ENCODE measurements around the gene SP140.

GRCh38 chr2:230181195-230181594 lies 44.3 kb upstream of the SP140 start:
- TF ChIP-seq EZH2 (IDR thresholded peaks at IDR 0.05; ENCODE audit: borderline replicate concordance) (no peak), EZH2phosphoT487 (IDR thresholded peaks at IDR 0.05; ENCODE audit: low read depth, severe bottlenecking, unreplicated experiment) (no peak)
- TF ChIP-seq, protein P1, sequence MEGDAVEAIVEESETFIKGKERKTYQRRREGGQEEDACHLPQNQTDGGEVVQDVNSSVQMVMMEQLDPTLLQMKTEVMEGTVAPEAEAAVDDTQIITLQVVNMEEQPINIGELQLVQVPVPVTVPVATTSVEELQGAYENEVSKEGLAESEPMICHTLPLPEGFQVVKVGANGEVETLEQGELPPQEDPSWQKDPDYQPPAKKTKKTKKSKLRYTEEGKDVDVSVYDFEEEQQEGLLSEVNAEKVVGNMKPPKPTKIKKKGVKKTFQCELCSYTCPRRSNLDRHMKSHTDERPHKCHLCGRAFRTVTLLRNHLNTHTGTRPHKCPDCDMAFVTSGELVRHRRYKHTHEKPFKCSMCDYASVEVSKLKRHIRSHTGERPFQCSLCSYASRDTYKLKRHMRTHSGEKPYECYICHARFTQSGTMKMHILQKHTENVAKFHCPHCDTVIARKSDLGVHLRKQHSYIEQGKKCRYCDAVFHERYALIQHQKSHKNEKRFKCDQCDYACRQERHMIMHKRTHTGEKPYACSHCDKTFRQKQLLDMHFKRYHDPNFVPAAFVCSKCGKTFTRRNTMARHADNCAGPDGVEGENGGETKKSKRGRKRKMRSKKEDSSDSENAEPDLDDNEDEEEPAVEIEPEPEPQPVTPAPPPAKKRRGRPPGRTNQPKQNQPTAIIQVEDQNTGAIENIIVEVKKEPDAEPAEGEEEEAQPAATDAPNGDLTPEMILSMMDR (IDR thresholded peaks at IDR 0.05; ENCODE audit: poor library complexity) = no peak

All from hepatocyte (in vitro differentiated cells).